HL-60 (cell line): ENCODE measurements around the gene MKI67.
A peak's percentile ranks its signal among the peaks of the same experiment; 100 is the strongest.

Source experiments
- DNase-seq, 2 experiments: peaks; one replicate each; pipeline ENCODE4 v3.0.0-alpha.2; 2010 to 2020; ENCODE audit warnings: low read depth in 1 of 2, low spot score in 1 of 2
- H3K27ac ChIP-seq: fragments of 250-450 bp; sonication (Bioruptor Pico); replicated peaks from 2 replicates; pipeline ENCODE4 v1.5.1; 2020; ENCODE audit warnings: mild to moderate bottlenecking, moderate library complexity
- H3K27me3 ChIP-seq: fragments of 250-450 bp; sonication (Bioruptor Pico); 2 replicates; pipeline ENCODE4 v1.5.1; 2021; ENCODE audit warnings: mild to moderate bottlenecking, moderate library complexity; ENCODE audit not compliant: insufficient read depth, poor library complexity, severe bottlenecking
- H3K4me3 ChIP-seq: replicated peaks from 2 replicates; pipeline ENCODE4 v1.5.1; 2011; ENCODE audit warnings: mild to moderate bottlenecking, control low read depth, low read length; ENCODE audit not compliant: insufficient read depth
- CTCF ChIP-seq: IDR thresholded peaks from one replicate; pipeline ENCODE4 v1.5.1; 2011; ENCODE audit warnings: low read length, control low read depth, inconsistent platforms; ENCODE audit not compliant: insufficient read depth
- GABPA ChIP-seq: IDR thresholded peaks from 2 replicates; pipeline ENCODE4 v1.6.1; 2012; ENCODE audit warnings: low read depth
- POLR2AphosphoS5 ChIP-seq: IDR thresholded peaks from 2 replicates; pipeline ENCODE4 v1.6.1; 2012; ENCODE audit warnings: low read depth
- REST ChIP-seq: IDR thresholded peaks from 2 replicates; pipeline ENCODE4 v1.6.1; 2012; ENCODE audit warnings: low read depth; ENCODE audit not compliant: insufficient replicate concordance
- SPI1 ChIP-seq: IDR thresholded peaks from 2 replicates; pipeline ENCODE4 v1.6.1; 2012; ENCODE audit warnings: low read depth, mild to moderate bottlenecking, borderline replicate concordance

MKI67 gene

DNA sequence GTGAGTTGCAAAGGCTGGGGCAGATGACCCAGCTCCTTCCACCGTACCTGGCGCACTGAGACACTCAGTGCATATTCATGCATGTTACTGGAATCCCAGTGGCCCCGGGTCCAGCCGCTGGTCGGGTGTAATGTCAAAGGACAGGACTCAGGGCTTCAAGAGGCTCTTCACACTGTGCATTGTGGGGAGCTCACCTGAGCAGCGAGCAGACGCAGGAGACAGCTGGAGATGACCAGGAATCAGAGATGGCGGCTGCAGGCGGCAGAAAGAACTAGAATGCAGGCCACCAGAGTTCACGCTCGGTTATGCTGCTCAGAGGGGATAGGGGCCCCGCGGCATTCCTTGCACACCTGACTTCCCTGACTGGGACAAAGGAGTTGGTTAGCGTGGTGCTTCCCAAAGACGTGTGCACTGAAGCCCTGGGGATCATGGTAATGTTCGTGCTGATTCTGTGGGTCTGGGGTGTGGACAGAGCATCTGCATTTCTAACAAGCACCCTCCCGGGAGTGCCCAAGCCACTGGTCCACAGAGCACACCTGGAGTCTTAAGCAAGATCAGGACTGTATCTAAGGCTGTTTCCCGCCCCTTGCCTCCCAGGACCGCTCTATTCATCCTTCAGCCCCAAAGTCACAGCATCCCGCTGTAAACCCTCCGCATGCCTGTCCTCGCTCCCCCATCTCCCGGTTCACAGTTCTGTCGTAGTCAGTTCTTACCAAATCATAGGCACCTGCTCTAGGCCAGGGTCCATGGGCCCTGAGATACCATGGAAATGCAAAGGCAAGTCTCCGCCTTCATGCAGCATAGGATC, 71.0 kb downstream of the MKI67 start:
- peak overlapping the region; percentile 64 for H3K27ac ChIP-seq
- no peak for TF ChIP-seq CTCF
- TF ChIP-seq POLR2AphosphoS5, result no peak
- TF ChIP-seq SPI1, result no peak
- no peak for TF ChIP-seq REST
- no peak for TF ChIP-seq GABPA
- H3K4me3 ChIP-seq, result no peak overlapping the region
- no peak for DNase-seq
- no peaks in the 10 kb centered on the region for H3K27me3 ChIP-seq

DNA sequence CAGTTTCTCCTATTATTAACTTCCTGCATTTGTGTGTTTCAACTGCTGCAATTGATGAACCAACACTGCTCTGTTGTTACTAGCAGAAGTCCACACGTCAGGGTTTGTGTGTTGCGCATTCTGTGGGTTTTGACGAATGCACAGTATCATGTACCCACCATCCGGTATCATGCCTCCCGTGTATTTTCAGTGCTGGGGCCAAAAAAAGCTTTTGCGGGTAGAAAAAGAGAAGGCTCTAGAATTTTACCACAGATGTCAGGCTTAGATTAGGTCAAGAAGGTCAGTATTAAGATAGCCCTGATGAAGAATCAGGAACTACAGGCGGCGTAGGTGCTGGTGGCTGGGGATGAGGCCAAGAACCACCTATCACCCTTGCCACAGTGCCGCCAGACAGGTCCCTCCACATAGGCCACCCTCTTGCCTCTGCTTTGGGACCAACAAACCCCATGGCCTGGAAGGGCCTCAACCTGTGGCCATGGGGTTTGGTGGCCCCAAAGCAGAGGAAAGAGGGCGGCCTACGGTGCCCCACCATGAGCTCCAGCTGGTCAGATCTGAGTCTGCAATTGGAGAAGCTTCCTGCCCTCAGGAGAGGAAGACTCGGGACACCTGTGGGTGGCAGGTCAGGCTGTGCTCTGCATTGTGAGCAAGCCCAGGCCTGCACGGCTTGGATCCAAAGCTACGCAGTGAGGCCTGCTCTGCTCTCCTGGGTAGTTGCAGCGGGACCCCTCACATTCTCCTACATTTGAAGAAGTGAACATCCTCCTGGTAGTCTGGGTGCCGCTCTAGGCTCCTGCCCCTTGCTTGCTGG, 71.9 kb downstream of the MKI67 start:
- 0 out of 2 replicates have a peak, but pooled peaks have one; percentile 33 for TF ChIP-seq GABPA
- no peak for TF ChIP-seq REST
- 0 out of 2 replicates have a peak, but pooled peaks have one; percentile 16 for TF ChIP-seq POLR2AphosphoS5
- no peak for TF ChIP-seq SPI1
- peak in 1 of 2 experiments; percentile 92 for DNase-seq

DNA sequence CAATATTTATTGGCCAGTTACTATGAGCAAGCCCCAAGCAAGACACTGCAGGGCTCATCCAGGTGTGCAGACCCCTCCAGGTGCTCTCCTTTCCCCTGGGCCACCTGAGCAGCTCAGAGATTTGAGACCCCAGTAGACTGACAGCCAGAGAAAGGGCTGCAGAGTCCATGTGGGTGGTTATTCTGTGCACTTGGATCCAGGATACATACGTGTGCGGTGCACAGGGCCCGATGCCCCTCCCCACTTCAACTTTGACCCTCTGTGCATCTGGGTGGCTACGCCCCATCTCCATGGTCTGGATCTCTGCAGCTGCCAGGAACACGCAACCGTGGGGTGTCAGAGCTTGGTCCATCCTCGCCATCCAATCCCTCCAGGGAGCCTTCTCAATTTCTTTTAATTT, 72.9 kb downstream of the MKI67 start:
- TF ChIP-seq REST (no peak), POLR2AphosphoS5 (no peak), SPI1 (no peak), CTCF (no peak), GABPA (no peak)
- H3K4me3 ChIP-seq, result no peak overlapping the region
- H3K27me3 ChIP-seq, result no peaks in the 10 kb centered on the region
- no peak for DNase-seq
- peak overlapping the region; percentile 82 for H3K27ac ChIP-seq

More for the DNA sequence above, 71.9 kb downstream of the MKI67 start:
- H3K4me3 ChIP-seq, result no peak overlapping the region
- no peaks in the 10 kb centered on the region for H3K27me3 ChIP-seq
- peak overlapping the region; percentile 82 for H3K27ac ChIP-seq
